ENCODE measurements around the gene PPP1R14B.

Gene PPP1R14B

DNA sequence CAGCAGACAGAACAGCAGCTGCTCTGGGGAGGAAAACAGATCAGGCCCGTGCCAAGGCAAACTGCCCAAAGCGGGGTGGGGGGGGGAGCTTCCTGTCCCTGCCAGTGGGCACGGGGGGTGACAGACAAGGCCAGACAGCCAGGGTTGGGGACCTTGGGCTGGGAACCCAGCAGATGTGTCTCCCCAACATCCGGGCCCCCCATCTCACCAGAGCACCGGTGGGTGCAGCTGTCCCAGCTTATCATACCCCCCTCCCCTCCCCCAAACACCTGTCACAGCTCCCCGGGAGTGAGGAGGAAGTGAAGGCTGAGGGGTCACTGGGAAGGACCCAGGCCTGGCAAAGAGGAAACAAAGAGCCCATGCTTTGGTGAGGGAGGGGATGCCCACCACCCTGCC, 1.3 kb downstream of the PPP1R14B start:
- ATAC-seq, result no peak

DNA sequence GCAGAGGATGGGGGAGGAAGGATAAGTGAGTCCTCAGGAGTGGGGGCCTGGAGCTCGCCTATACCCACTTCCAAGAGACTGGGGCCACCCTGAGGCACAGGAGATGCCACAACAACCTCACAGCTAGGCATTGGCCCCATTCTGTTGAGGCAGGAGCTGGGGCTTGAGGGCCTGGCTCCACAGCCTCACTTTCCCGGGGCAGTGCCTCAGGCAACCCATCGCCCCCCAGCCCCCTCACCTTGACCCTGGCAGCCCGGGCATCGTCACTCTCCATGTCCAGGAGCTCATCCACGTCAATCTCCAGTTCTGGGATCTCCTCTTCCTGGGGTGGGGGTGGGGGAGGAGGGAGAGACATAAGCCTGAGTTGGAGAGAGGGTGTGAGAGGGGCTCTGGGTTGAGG, 1.8 kb downstream of the PPP1R14B start:
- no peak for ATAC-seq

DNA sequence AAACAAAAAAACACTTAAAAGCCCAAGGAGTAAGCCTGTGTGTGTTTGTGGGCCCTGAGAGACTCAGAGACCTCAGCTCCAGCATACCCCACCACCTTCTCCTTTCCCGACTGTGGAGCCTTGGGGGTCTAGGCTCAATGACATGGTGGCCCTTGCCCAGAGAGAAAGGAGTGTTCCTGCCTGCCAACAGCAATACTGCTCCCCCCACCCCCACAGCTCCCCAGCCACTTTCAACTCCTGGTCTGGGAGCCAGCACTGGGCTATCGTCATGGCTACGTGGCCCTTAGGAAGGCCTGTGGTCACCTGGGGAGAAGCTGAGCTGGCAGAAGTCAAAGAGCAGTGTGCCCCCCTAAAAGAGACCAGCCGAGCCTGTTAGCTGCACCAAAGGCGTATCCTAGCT, 2.6 kb downstream of the PPP1R14B start:
- no peak for ATAC-seq

DNA sequence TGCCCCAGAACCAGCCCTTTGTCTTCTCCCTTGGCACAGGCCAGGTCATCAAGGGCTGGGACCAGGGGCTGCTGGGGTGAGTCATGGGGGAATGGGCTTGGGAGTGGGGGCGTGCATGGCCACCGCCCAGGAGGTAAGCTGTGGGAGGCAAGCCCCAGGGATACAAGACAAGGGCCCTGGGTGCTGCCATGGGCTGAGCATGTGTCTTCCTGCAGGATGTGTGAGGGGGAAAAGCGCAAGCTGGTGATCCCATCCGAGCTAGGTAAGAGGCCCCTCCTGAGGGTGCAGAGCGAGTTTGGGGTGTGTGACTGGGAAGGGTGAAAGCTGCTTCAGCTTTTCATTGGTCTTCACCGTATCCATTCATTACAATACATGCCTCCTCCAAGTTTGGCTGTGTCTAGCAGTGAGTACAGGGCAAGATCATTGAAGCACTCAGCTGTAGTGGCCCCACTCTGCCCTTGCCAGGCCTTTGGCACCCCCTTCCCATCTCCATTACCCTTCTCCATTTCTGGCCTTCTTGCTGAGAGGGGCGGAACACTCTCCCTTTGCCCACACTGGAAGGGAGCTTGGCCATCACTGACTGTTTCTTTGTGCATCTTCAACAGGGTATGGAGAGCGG, 3.4 kb downstream of the PPP1R14B start:
- ATAC-seq, result no peak

DNA sequence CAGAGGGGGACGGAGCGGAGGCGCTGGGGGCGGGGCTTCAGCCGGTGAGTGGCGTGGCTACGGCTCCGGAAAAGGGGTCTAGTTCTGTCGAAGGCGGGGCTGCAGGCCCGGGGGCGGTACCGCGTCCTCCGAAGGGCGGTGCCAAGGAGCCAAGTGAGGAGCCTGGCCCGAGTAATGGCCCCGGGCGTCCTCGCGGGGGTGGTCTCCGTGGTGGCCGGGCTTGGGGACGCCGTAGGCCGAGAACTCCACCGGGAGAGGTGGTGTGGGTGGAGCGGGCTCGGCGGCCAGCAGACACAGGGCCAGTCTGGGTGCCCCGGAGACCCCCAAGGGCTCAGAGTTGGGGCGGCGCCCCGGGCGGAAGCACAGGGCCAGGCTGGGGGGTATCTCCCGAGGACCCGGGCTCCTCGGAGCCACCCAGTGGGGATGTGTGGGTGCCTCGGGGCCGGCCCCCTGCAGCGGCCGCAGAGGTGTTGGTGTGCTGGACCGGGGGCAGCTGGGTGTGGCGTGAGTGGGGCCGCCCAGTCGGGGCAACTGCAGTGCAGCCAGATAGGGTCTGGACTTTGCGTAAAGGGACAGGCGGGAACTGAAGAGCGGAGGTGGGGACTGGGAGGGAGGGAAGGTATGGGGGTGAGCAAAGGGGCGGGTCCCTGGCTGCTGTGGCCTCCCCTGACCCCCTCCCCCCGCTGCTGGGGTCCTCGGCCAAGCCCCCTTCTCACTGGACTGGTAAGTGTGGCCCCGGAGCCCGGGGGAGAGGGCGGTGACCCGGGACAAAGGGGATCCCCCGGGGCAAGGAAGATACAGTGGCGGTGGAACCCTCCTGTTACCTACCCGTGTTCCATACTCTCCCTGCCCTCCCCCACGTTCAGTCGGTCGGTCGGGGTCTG, 5.0 kb downstream of the PPP1R14B start:
- ATAC-seq, result peak in 1 of 2 donors; percentile 71

DNA sequence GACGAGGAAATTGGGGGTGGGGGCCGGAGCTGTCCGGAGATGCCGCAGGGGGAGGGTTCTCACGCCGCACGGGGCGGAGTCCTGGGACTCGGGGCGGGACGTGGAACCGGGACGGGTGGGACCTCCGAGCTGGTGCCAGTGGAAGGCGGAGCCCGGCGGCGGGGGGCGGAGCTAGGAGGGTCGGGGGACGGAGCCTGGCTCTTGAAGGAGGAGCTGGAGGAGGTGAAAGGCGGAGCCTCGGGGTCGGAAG, 5.6 kb downstream of the PPP1R14B start:
- peak; percentile 74 for ATAC-seq

DNA sequence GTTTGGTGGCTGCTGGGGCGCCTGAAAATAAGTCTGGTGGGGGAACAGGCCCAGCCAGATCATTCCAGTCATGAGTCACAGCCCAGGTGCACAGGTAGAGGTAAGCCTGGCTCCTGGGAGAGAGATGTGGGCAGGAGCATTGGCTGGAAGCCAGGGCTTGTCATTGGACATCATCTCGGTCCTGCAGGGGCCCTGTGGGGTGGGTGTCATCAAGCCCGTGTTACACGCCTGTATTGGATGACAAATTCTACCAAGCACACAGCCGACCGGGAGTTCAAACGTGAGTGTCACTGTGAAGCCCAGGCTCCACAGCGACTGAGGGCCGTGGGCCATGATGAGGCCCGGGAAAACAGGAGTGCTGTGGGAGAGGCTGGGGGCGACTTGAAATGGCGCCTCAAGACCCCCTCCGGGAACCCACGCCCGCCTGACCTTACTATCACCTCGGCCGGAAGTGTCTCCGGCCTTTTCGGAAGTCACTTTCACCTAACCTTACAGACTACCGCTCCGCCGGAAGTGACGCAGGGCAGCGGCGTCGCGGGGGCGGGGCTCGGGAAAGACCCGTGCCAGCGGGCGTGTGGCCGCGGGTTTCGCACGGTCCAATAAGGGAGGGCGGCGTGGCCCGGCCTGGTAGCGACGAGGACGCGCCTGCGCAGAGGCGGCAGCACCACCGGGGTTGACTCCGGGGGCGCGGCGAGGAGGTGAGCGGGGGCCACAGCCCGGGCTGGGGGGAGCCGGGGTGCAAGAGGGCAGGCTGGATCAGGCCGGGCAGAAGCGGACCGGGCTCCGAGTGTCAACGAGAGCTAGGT, 6.1 kb downstream of the PPP1R14B start, which contains the start of gene FKBP2:
Gene FKBP2, plus strand, starts transcription at position 661 of the 806 bp plus-strand sequence. CDS start 1,293 bp downstream, outside the sequence.
- peak; percentile 58 to 68 for ATAC-seq

DNA sequence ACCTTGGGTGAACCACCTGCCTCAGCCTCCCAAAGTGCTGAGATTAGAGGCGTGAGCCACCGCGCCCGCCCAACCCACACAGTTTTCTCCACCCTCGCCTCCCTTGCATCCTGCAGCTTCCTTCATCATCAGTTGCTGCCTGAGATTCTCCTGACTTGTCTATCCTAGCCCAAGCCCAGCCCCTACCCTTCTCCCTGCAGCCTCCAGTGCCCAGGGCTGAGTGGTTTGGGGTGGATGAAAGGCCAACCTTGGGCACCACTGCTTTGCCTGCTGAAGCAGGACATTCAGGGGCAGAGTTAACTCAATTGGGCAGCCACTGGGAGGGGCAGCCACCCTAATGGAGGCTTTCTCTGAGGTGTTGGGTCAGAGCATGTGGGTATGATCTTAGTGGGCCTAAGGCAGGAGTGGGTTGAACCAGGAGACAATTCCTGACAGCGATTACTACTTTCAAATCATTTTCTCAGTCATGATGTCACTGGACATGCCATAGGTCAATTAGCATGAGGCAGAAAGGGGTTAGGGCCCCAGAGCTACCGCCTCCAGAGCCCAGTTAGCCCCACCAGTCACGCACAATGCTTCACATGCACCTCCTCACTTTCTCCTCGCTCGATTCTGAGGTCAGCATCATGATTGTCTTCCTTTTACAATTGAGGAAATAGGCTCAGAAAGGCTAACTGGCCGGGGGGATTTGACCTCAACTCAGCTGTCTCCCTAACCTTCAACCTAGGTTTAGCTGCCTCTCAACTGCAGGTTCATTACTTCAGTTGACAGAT, 6.9 kb downstream of the PPP1R14B start:
- no peak for ATAC-seq

DNA sequence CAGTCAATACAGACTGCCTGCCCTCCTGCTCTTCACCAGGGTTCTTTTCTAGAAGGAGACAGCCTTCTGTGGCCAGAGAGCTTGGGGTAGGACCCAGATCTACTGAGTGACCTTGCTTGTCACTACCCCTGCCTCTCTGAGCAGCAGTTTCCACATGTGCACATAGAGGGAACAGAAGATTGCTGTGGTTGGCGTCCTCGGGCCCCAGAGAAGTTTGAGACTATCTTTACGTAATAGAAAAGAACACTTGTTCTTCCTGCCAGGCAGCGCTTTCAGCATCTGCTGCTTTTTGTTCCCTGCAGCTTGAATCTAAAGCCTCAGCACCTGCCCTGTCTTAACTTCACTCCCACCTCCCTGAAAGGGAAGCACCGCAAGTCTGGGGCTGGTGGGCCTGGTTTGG, 7.7 kb downstream of the PPP1R14B start:
- ATAC-seq, result no peak

DNA sequence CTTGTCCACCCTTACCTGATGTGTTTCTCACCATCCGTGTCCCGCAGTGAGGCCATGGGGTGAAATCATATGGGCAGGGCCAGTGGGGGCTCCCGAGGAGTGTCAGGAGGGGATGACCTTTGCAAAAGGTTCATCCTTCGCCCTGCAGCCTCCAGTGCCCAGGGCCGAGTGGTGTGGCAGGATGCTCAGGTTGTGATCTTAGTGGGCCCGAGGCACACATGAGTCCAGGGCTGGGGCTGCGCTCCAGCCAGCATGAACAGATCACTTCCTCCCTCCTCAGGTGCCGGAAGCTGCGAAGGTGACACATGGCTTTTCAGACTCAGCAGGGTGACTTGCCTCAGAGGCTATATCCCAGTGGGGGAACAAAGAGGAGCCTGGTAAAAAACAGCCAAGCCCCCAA, 8.7 kb downstream of the PPP1R14B start:
- no peak for ATAC-seq

DNA sequence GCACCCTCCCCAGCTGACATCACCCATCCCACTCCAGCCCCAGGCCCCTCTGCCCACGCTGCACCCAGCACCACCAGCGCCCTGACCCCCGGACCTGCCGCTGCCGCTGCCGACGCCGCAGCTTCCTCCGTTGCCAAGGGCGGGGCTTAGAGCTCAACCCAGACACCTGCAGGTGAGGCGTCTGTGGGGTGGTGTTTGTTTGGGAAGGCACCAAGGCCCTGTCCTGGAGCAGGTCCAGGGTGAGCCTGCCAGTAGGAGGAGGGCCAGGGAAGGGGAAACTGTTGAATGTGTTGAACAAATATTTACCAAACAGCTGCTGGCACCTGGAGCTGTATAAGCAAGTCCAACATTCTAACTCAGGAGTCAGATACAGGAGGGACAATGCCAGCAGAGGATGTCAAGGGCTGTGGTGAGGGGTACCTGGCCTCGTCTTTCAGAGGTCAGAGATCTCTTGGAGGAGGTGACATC, 9.2 kb downstream of the PPP1R14B start:
- ATAC-seq, result no peak

DNA sequence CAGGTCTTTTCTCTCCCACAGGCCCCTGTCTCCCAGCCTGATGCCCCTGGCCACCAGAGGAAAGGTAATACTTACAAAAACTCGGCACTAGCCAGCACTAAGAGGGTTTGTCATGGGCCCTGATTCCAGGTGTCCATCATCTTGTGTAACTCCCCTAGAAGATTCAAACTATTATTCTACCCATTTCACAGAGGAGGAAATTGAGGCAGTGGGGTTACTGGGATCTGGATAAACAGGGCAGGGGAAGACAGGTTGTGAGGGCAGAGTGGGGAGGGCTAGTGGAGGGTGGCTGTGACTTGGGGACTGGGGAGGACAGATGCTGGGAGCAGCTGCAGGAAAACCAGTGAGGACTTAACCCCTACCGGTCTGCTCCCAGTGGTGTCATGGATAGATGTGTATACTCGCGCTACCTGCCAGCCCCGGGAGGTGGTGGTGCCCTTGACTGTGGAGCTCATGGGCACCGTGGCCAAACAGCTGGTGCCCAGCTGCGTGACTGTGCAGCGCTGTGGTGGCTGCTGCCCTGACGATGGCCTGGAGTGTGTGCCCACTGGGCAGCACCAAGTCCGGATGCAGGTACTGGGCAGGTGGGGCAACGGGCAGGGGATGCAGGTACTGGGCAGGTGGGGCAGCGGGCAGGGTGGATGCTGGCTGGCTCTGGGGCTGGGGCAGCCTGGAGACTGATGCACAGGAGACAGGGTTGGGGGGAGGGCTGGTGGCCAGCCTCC, 11.1 kb downstream of the PPP1R14B start:
- ATAC-seq, result no peak

DNA sequence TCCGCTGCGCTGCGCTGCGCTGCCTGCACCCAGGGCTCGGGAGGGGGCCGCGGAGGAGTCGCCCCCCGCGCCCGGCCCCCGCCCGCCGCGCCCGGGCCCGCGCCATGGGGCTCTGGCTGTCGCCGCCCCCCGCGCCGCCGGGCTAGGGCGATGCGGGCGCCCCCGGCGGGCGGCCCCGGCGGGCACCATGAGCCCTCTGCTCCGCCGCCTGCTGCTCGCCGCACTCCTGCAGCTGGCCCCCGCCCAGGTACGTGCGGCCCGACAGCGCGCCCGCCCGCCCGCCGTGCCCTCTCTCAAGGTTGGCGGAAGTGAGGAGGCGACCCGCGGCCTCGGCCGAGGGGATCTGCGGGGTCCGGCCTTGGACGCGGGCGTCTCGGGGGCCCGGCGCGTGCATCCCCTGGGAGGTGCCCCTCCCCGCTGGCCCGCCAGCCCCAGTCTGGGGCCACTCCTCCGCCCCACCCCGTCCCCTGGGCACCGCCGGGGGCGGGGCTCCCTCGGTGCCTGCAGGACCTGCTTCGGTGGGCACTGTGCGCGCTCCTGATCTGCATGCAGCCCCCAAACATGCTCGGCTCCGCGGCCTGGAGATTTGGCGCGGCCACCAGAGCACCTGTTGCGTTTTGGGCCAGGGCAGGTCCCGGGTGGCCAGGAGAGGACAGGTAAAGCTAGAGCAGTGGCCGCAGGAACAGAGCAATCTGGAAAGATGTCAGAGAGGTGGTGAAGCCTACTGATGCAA, 11.9 kb downstream of the PPP1R14B start:
- peak; percentile 57 to 61 for ATAC-seq

DNA sequence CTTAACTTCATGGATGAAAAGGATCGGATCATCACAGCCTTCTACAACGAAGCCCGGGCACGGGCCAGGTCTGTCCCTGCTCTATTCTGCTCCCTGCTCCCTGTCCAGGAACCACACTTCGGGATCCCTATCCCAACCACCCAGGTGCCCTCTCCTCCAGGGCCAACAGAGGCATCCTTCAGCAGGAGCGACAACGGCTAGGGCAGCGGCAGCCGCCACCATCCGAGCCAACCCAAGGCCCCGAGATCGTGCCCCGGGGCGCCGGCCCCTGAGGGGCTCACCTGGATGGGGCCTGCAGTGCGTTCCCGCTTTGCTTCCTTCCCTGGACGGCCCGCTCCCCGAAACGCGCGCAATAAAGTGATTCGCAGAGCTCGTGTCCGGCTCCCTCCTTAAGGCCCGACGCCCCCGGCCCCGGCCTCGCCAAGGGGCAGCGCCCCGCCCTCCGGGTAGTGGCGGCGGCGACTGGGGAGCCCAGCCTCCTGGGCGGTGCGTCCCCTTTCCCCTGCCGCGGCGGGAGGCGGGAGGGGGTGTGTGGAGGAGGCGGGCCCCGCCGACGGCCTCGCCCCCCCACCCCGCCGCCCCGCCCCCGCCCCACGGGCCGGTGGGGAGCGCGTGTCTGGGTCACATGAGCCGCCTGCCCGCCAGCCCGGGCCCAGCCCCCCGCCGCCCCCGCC, 12.7 kb downstream of the PPP1R14B start, which contains the start of gene VEGFB:
Gene VEGFB, plus strand, starts transcription at position 672 of the 674 bp plus-strand sequence. CDS start 250 bp downstream, outside the sequence.
- ATAC-seq, result peak; percentile 49 to 59

DNA sequence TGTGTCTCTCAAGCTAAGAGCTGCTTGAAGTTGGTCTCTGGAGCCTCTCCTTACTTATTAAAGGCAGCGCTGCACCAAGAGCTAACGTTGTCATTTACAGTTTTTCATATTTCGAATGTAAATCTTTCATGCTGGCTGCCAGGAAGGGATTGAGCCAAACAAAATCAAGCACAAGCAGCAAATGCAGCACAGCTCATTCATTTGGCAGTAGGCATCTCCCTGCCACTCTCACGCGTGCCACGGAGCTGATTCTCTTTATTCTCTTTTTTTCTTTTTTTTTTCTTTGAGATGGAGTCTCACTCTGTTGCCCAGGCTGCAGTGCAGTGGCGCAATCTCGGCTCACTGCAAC, 13.8 kb downstream of the PPP1R14B start:
- ATAC-seq, result no peak

DNA sequence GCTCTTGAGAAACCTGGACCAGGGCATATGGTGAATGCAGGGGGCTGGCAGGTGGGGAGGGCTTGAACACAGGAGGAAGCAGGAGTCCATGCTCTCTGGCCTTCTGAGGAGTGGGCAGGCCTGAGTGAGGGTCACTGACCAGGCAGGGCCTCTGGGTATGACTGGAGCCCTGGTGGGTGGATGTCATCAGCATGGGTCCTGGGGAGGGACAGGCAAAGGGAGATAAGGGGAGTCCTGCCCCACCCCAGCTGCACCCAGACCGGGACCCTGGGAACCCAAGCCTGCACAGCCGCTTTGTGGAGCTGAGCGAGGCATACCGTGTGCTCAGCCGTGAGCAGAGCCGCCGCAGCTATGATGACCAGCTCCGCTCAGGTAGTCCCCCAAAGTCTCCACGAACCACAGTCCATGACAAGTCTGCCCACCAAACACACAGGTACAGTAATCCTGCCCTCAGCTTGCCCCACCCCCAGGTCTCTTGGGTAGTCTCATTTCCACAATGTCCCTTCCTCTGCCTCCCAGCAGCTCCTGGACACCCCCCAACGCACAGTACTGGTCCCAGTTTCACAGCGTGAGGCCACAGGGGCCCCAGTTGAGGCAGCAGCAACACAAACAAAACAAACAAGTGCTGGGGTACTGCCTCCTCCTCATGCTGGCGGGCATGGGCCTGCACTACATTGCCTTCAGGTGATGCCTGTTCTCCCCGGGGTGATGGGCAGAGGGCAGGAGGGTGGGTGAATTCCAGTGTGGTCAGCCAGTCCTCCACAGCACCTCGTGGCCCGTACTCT, 14.4 kb downstream of the PPP1R14B start:
- ATAC-seq, result no peak

DNA sequence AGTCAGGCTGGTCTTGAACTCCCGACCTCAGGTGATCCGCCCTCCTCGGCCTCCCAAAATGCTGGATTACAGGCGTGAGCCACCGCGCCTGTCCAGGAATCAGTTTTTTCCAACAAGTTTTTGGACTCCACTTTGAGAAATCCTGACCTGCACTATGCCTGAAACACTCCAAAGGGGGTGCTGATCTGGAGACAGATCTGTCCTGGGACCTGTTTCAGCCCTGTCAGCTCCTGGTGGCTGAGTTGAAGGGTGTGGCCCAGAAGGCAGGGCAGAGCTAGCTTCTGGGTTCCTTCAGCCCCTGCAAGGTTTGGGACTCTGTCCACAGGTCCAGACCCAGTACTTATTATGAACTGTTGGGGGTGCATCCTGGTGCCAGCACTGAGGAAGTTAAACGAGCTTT, 15.2 kb downstream of the PPP1R14B start:
- ATAC-seq, result no peak

DNA sequence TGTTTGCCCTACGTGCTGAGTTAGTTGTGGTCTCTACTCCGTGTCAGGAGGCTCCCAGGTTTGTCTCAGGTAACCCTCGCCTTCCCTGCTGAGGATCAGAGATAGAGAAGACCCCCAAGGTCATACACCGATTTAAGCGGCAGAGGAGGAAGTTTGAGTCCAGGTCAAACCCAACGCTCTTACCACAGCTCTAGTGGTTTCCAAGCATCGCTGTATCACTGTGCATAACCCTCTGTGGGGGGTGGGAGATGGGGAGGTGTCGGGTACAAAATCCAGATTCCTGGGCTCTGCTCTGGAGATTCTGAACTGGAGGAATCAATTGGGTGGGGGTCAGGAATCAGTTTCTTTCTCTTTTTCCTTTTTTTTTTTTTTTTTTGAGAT, 15.8 kb downstream of the PPP1R14B start:
- no peak for ATAC-seq

DNA sequence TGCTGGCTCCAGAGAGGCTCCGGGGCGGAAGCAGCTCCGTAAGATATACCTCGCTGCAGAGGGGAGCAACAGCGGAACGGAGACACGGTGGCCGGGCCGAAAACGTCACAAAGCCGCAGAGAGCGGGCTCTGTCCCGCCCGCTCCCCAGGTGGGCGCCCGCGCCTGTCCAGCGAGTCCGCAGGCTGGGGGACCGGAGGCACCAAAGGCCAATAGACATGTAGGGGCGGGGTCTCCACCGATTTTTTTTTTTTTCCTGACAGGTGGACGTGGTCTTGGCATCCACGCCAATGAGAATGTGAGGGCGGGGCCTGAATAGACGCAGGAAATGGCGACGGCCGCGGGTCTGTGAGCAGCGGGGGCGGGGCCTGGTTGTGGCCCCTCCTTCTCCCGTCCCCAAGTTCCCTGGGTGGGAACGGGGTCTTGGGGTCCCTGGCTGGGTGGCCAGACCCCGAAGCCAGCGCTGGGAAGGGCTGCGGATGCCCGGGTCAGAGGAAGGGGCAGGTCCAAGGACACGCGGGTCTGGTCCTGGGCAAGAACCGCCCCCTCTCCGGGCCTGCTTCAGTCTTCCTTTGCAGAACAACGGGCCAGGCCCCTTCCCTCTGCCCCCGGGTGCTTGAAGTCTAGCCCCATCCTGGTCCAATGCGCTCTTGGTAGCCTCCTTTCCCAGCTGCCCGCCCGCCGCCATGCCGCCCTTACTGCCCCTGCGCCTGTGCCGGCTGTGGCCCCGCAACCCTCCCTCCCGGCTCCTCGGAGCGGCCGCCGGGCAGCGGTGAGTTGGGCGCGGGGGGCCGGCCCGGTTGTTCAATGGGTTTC, 16.4 kb downstream of the PPP1R14B start, which contains the start of gene DNAJC4:
Gene DNAJC4, plus strand, starts transcription at position 378 of the 814 bp plus-strand sequence. Its CDS starts 307 bp downstream, at position 685.
- peak; percentile 48 to 52 for ATAC-seq
